ENCODE measurements around the gene CAV1. TPM values are rescaled to one million over a fixed set of nuclear protein-coding genes. Genes with fewer than 3 reads are reported as not detected.

Gene CAV1
- total and polyA plus RNA-seq, 2 experiments from 2014 or later = 16.0 to 21.1 TPM

- no peaks in the 10 kb centered on the region for H3K79me2 ChIP-seq (replicated peaks; ENCODE audit: insufficient read depth)
- H3K4me2 ChIP-seq = no peak overlapping the region
- Mint-ChIP-seq H3K4me3 (no peak overlapping the region), H3K4me1 (peaks cover 8% of the 10 kb centered on the region; the same call in 2 of the 3 replicates), H3K27ac (no peak overlapping the region), H3K9me3 (no peaks in the 10 kb centered on the region), H3K36me3 (ENCODE audit: low read depth) (no peaks in the 10 kb centered on the region), H3K27me3 (ENCODE audit: insufficient read depth, low read depth, poor library complexity) (peaks cover 1% of the 10 kb centered on the region)
- H4K20me1 ChIP-seq (replicated peaks; ENCODE audit: insufficient read depth) = no peaks in the 10 kb centered on the region
- no peaks in the 10 kb centered on the region for H3F3A ChIP-seq (replicated peaks; ENCODE audit: low read depth)
- H3K36me3 ChIP-seq (ENCODE audit: insufficient read depth) = no peaks in the 10 kb centered on the region
- no peaks in the 10 kb centered on the region; the same call in 1 of the 2 replicates for H3K4me1 ChIP-seq (ENCODE audit: insufficient read depth)
- H2AFZ ChIP-seq = no peak overlapping the region
- H3K4me3 ChIP-seq = no peak overlapping the region
- no peak overlapping the region for H3K27ac ChIP-seq (ENCODE audit: low read depth)
- ATAC-seq (no peak), DNase-seq (ENCODE audit: low spot score) (no peak)
- no peaks in the 10 kb centered on the region for H3K27me3 ChIP-seq (ENCODE audit: insufficient read depth)
- no peak for TF ChIP-seq POLR2AphosphoS5 (IDR thresholded peaks at IDR 0.05; ENCODE audit: low read depth)
- TF ChIP-seq REST (IDR thresholded peaks at IDR 0.05; ENCODE audit: unreplicated experiment) = no peak
- TF ChIP-seq NANOG (IDR thresholded peaks at IDR 0.05; ENCODE audit: borderline replicate concordance) = no peak
- TF ChIP-seq JUNB (IDR thresholded peaks at IDR 0.05; ENCODE audit: unreplicated experiment) = no peak
- no peak for TF ChIP-seq CTCF (conservative IDR thresholded peaks at IDR 0.05; ENCODE audit: low read depth in 2 of 2)
- TF ChIP-seq ETS1 (IDR thresholded peaks at IDR 0.05) = no peak
- TF ChIP-seq EZH2 (IDR thresholded peaks at IDR 0.05; ENCODE audit: low read depth, unreplicated experiment) = no peak
- no peak for TF ChIP-seq CREB1 (CRISPR knock-in tag; IDR thresholded peaks at IDR 0.05; ENCODE audit: low read depth)
- H3K9me2 ChIP-seq (ENCODE audit: insufficient read depth) = 0 out of 2 replicates have a peak, but pooled peaks cover 9% of the 10 kb centered on the region
Measured at GRCh38 chr7:116601426-116601825, 76.6 kb downstream of the CAV1 start.

GRCh38 chr7:116607299-116607698, 82.5 kb downstream of the CAV1 start:
- Histone ChIP-seq H3K36me3 (ENCODE audit: insufficient read depth) (no peaks in the 10 kb centered on the region), H3K79me2 (replicated peaks; ENCODE audit: insufficient read depth) (no peaks in the 10 kb centered on the region), H3K27ac (ENCODE audit: low read depth) (no peak overlapping the region), H4K20me1 (replicated peaks; ENCODE audit: insufficient read depth) (no peaks in the 10 kb centered on the region), H3K4me2 (no peak overlapping the region), H3K9me2 (ENCODE audit: insufficient read depth) (0 out of 2 replicates have a peak, but pooled peaks cover 7% of the 10 kb centered on the region), H3K4me3 (no peak overlapping the region), H3K4me1 (ENCODE audit: insufficient read depth) (no peaks in the 10 kb centered on the region; the same call in 1 of the 2 replicates), H3F3A (replicated peaks; ENCODE audit: low read depth) (no peaks in the 10 kb centered on the region), H3K27me3 (ENCODE audit: insufficient read depth) (no peaks in the 10 kb centered on the region), H2AFZ (no peak overlapping the region)
- TF ChIP-seq EZH2phosphoT487 (IDR thresholded peaks at IDR 0.05; ENCODE audit: unreplicated experiment) = no peak
- TF ChIP-seq CTCF (conservative IDR thresholded peaks at IDR 0.05; ENCODE audit: low read depth in 2 of 2) = no peak
- TF ChIP-seq ZNF114 (CRISPR knock-in tag; IDR thresholded peaks at IDR 0.05) = no peak
- TF ChIP-seq NANOG (IDR thresholded peaks at IDR 0.05; ENCODE audit: borderline replicate concordance) = no peak
- TF ChIP-seq ETS1 (IDR thresholded peaks at IDR 0.05) = no peak
- TF ChIP-seq POLR2AphosphoS5 (IDR thresholded peaks at IDR 0.05; ENCODE audit: low read depth) = no peak
- TF ChIP-seq STAT1 (IDR thresholded peaks at IDR 0.05; ENCODE audit: unreplicated experiment) = no peak
- Mint-ChIP-seq H3K36me3 (ENCODE audit: low read depth) (no peaks in the 10 kb centered on the region), H3K9me3 (no peaks in the 10 kb centered on the region), H3K27me3 (ENCODE audit: insufficient read depth, low read depth, poor library complexity) (no peaks in the 10 kb centered on the region), H3K4me3 (no peak overlapping the region), H3K27ac (no peak overlapping the region), H3K4me1 (peaks cover 8% of the 10 kb centered on the region; the same call in 2 of the 3 replicates)
- no peak for DNase-seq (ENCODE audit: low spot score)
- ATAC-seq = no peak
